ENCODE measurements around the gene DHRS13. TPM values are rescaled to one million over a fixed set of nuclear protein-coding genes. Genes with fewer than 3 reads are reported as not detected.
"Not testable (repeated sequence)": the region's sequence is repeated elsewhere in the genome, so short reads cannot be mapped to it uniquely, and the experiment has no call there.

Gene DHRS13
- total RNA-seq, 8 experiments from 2014 or later, result 2.2 to 14.4 (median 11.1) TPM

DNA sequence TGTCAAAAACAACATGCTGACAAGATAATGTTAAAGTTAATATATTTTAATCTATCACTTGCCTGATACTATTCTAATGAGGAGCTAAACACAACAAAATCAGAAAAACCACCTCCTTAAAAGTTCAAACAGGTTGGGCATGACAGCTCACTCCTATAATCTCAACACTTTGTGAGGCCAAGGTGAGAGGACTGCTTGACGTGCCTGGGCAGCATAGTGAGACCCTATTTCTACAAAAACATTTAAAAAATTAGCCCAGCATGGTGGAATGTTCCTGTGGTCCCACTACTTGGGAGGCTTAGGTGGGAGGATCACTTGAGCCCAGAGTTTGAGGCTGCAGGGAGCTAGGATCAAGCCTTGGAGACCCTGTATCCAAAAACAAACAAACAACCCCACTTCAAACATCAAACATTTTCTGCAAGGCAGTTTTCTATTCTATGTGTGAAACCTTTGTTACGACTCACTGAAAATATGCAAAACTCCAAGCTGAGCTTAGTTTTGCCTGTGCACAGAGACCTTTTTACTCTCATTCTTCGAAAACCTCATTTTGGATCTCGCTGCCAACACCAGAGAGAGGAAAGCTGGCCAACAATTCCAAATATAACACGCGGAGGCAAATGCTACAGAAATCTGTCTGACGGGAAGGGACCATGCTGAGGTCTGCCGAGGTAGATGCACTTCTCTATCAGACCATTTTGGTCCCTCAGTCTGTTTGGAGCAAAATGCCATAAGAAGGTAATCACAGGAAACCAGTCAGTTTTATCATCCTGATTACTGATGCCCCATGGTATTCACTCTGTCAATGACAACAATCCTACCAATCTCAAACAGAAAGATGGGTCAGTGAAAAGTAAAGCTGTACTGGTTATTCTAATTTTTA lies 42.2 kb upstream of the DHRS13 start:
- Histone ChIP-seq H3K27ac (no peak overlapping the region), H3K4me3 (no peak overlapping the region), H3K4me1 (replicated peaks in 1 of 2) (peaks cover 13 to 23% of the 10 kb centered on the region in 2 donors)
- 20 to 100% (median 92%) methylated on average over 1 to 8 of the region's 8 CpGs for WGBS, 10 experiments
- in situ Hi-C loops (cut with MboI; ENCODE audit: low pct_unique_long_range_greater_than_20kb in 2 of 9, low sequenced_read_pairs in 9 of 9, unreplicated experiment in 9 of 9), result no loop called here
- ATAC-seq (replicated peaks in 6 of 8), result no peak

DNA sequence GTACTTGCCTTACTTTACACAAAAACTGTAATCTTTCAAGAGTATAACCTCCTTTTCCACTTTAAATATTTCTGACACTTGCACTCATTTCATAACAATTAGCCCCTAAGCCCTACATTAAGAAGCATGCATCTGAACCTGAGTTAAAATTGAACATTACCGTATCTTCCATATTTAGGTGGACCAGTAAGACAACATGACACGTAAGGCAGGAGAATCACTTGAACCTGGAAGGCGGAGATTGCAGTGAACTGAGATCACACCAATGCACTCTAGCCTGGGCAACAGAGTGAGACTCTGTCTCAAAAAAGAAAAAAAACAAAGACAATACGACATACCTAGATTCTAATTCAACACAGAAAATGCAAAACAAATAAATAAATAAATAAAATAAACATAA lies 41.5 kb upstream of the DHRS13 start:
- no peak overlapping the region for H3K27ac ChIP-seq
- in situ Hi-C loops (cut with MboI; ENCODE audit: low pct_unique_long_range_greater_than_20kb in 2 of 9, low sequenced_read_pairs in 9 of 9, unreplicated experiment in 9 of 9), result no loop called here

DNA sequence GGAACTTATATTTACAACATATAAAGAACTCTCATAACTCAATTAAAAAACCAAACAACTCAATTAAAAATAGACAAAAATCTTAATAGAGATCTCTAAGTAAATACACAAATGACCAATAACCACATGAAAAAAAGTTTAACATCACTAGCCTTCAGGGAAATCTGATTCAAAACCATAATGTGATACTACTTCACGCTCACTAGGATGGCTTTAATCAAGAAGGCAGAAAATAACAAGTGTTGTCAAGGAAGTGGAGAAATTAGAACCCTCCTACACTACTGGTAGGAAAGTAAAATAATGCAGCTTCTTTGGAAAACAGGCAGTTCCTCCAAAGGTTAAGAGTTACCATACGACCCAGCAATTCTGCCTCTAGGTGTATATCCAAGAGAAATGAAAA lies 40.0 kb upstream of the DHRS13 start:
- WGBS, 10 experiments, result 80 to 100% (median 96%) methylated on average over 1 to 2 of the region's 2 CpGs; no CpG with 5 or more reads in 1 of the 10 experiments
- ATAC-seq (replicated peaks in 6 of 8), result no peak
- in situ Hi-C loops (cut with MboI; ENCODE audit: low pct_unique_long_range_greater_than_20kb in 2 of 9, low sequenced_read_pairs in 9 of 9, unreplicated experiment in 9 of 9), result no loop called here
- peaks cover 13 to 18% of the 10 kb centered on the region in 2 donors for H3K4me1 ChIP-seq (replicated peaks in 1 of 2)
- no peak overlapping the region for H3K27ac ChIP-seq
- H3K4me3 ChIP-seq, result no peak overlapping the region

More for the DNA sequence above, 41.5 kb upstream of the DHRS13 start:
- WGBS, 10 experiments, result 80 to 100% (median 97%) methylated on average over 2 to 4 of the region's 4 CpGs
- Histone ChIP-seq H3K4me1 (replicated peaks in 1 of 2) (peaks cover 13 to 23% of the 10 kb centered on the region in 2 donors), H3K4me3 (no peak overlapping the region)
- no peak for ATAC-seq (replicated peaks in 6 of 8)

DNA sequence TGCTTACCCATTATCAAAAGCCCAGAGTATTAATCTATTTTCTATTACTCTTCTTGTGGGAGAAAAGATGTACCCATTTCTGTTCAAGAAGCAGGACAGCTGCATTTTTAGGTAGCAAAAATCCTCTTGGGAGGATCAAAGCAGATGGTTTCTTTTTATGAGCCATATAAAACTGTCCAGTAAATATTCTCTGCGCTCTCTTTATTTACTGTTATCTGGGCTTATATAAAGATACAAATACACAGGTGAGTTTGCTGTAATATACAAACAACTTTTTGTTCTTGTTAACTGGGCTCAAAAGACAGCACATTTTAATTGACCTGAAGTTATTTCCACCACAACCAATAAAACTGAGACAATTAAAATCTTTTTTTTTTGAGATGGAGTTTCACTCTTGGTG lies 38.4 kb upstream of the DHRS13 start:
- Histone ChIP-seq H3K4me1 (replicated peaks in 1 of 2) (peaks cover 20% of the 10 kb centered on the region in 2 donors), H3K4me3 (no peak overlapping the region), H3K27ac (no peak overlapping the region)
- 92 to 100% (median 100%) methylated on average over 1 of the region's 1 CpG; no CpG with 5 or more reads in 4 of the 10 experiments for WGBS, 10 experiments
- ATAC-seq (replicated peaks in 6 of 8), result no peak
- in situ Hi-C loops (cut with MboI; ENCODE audit: low pct_unique_long_range_greater_than_20kb in 2 of 9, low sequenced_read_pairs in 9 of 9, unreplicated experiment in 9 of 9), result no loop called here

DNA sequence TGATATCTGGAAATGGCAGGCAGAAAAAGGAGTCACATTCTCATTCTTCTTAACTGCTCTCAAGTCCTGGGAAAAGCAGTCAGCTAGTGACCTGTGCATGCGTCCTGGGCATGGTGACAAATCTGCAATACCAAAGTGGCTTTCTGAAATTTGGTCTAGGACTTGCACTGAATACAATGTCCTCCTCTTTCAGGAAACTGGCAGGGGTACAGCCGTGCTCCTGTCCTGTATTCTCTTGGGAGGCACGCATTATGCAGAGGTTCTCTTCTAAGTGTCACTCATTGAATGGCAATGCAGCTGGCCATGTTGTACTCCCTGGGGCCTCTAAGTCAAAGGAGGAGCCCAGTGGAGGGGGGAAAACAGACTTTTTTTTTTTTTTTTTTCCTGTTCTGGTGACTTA lies 37.8 kb upstream of the DHRS13 start:
- in situ Hi-C loops (cut with MboI; ENCODE audit: low pct_unique_long_range_greater_than_20kb in 2 of 9, low sequenced_read_pairs in 9 of 9, unreplicated experiment in 9 of 9), result no loop called here
- peaks cover 24 to 25% of the 10 kb centered on the region in 2 donors for H3K4me1 ChIP-seq (replicated peaks in 1 of 2)
- ATAC-seq (replicated peaks in 6 of 8), result peak in 3 of 8 experiments; percentile 44 to 52 (median 49)
- H3K27ac ChIP-seq, result no peak overlapping the region
- no peak overlapping the region for H3K4me3 ChIP-seq
- WGBS, 10 experiments, result 39 to 100% (median 67%) methylated on average over 1 to 3 of the region's 3 CpGs; no CpG with 5 or more reads in 1 of the 10 experiments

DNA sequence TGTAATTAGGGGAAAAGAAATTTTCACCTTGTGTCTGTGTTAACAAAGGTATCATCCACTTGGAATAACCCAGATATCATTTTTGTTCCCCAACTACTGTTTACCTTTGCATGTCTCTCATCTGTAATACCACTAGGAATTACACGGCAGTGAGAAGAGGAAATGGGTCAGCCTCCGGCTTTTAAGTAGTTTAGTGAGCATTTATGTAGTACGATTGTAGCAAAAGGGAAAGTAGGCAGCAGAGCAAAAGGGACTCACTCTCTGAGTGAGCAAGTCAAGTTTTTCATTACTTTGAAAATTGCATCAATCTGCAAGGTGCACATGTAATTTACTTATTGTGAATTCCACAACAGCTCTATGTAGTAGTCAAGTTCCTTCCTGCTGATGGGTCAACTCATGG lies 37.3 kb upstream of the DHRS13 start:
- ATAC-seq (replicated peaks in 6 of 8), result no peak
- H3K4me3 ChIP-seq, result no peak overlapping the region
- no peak overlapping the region for H3K27ac ChIP-seq
- in situ Hi-C loops (cut with MboI; ENCODE audit: low pct_unique_long_range_greater_than_20kb in 2 of 9, low sequenced_read_pairs in 9 of 9, unreplicated experiment in 9 of 9), result no loop called here
- H3K4me1 ChIP-seq (replicated peaks in 1 of 2), result peaks cover 24 to 25% of the 10 kb centered on the region in 2 donors
- 67 to 100% (median 83%) methylated on average over 1 to 3 of the region's 3 CpGs for WGBS, 10 experiments

DNA sequence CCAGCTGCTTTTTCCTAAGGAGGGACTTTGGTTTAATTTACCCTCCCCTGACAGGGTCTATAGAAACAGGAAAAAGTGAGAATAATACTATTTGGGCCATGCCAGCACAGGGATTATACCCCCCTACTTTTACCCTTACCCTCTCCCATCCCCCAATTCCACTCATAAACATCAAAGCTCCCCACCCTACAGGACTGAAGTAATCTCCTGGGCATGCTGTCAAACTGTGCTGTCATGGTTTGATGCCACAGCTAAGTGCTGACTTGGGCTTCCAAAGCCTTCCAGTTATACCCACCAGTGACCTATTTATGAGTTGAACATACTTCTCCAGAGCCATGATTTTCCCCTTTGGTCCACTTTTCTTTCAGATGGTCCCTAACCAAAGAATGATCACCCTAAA lies 35.7 kb upstream of the DHRS13 start:
- Histone ChIP-seq H3K4me3 (no peak overlapping the region), H3K27ac (no peak overlapping the region), H3K4me1 (replicated peaks in 1 of 2) (peaks cover 24 to 25% of the 10 kb centered on the region in 2 donors)
- no peak for ATAC-seq (replicated peaks in 6 of 8)
- in situ Hi-C loops (cut with MboI; ENCODE audit: low pct_unique_long_range_greater_than_20kb in 2 of 9, low sequenced_read_pairs in 9 of 9, unreplicated experiment in 9 of 9), result no loop called here

DNA sequence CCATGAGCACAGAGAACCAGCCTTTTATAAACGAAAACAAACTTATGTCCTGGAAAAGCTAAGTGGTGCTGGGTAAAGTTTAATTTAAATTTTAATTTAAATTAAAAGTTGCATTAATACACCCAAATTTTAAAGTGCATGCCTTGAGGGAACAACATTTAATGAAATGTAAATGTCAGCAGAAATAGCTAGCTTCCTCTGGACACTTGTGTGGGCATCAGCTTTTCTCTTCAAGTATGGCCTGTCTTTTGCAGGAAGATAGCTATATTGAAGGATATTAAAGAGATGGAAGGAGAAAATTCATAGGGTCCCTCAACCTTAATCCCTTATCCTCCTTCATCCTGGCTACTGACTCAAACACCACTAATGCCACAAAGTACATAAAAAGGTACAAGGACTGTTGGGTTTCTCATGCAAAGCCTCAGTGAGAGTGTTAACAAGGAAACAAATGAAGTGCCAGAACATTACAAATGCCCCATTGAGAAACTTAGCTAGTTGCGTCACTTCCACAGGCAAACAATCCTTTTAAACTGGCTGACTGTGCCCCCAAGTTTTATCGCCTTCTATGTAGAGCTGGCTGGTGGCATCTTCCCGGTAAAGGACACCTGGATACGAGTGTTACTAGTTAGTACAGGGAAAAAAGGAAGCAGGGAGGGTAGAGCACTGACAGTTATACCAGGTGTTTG lies 34.3 kb upstream of the DHRS13 start:
- peak in 1 of 8 experiments; percentile 43 for ATAC-seq (replicated peaks in 6 of 8)
- in situ Hi-C loops (cut with MboI; ENCODE audit: low pct_unique_long_range_greater_than_20kb in 2 of 9, low sequenced_read_pairs in 9 of 9, unreplicated experiment in 9 of 9), result no loop called here
- no peak overlapping the region for H3K27ac ChIP-seq
- H3K4me3 ChIP-seq, result no peak overlapping the region
- peaks cover 24 to 25% of the 10 kb centered on the region in 2 donors for H3K4me1 ChIP-seq (replicated peaks in 1 of 2)
- 25 to 100% (median 61%) methylated on average over 1 to 5 of the region's 5 CpGs for WGBS, 10 experiments

DNA sequence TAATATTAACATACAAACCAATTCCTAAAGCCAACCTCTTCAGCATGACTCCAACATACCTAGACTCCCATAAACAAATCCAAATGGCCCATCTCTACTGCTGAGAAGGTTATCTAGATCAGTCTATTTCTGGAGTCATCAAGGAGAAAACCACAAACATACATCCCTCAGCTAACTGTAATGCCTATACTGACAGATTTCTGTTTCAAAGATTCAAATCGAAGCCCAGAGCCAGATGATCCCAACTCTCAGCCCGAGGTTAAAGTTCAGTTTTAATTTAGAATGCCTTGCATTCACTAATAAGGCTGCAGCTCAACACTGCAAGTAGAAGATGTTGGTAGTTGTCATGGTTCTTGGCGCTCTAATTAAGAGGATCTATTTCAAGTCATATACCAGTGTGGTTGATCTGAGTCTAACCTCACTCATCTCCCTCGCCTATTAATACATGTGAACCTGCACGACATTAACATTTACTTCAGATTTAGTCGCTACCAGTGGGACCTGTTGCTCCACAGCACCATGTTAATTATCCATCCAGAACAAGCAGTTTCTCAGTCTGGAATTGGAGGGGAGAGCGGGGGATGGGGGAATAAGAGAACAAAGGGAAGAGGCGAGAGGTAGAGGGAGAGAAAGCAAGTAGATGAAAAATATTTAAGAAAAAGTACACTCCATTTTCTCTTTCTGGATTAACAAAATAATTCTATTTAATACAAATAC lies 33.0 kb upstream of the DHRS13 start:
- Histone ChIP-seq H3K4me3 (no peak overlapping the region), H3K27ac (peak overlapping the region in 1 of 2 donors; percentile 16), H3K4me1 (replicated peaks in 1 of 2) (peaks cover 19 to 21% of the 10 kb centered on the region in 2 donors)
- no peak for ATAC-seq (replicated peaks in 6 of 8)
- in situ Hi-C loops (cut with MboI; ENCODE audit: low pct_unique_long_range_greater_than_20kb in 2 of 9, low sequenced_read_pairs in 9 of 9, unreplicated experiment in 9 of 9), result no loop called here
- WGBS, 10 experiments, result 88 to 100% (median 92%) methylated on average over 2 to 6 of the region's 8 CpGs; no CpG with 5 or more reads in 1 of the 10 experiments

DNA sequence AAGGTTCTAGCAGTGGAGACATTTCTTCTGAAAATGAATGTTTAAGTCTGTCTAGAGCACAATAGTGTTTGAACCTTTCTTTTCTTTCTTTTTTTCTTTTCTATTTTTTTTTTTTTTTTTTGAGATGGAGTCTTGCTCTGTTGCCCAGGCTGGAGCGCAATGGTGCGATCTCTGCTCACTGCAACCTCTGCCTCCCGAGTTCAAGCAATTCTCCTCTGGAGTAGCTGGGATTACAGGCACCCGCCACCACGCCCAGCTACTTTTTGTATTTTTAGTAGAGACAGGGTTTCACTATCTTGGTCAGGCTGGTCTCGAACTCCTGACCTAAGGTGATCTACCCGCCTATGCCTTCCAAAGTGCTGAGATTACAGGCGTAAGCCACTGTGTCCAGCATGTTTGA lies 31.6 kb upstream of the DHRS13 start:
- H3K4me3 ChIP-seq; ATAC-seq (replicated peaks in 6 of 8); H3K27ac ChIP-seq; in situ Hi-C loops (cut with MboI; ENCODE audit: low pct_unique_long_range_greater_than_20kb in 2 of 9, low sequenced_read_pairs in 9 of 9, unreplicated experiment in 9 of 9): not testable (repeated sequence)
- peaks cover 13 to 15% of the 10 kb centered on the region in 2 donors for H3K4me1 ChIP-seq (replicated peaks in 1 of 2)
- WGBS, 10 experiments, result 84 to 100% (median 97%) methylated on average over 3 to 8 of the region's 8 CpGs; no CpG with 5 or more reads in 3 of the 10 experiments

DNA sequence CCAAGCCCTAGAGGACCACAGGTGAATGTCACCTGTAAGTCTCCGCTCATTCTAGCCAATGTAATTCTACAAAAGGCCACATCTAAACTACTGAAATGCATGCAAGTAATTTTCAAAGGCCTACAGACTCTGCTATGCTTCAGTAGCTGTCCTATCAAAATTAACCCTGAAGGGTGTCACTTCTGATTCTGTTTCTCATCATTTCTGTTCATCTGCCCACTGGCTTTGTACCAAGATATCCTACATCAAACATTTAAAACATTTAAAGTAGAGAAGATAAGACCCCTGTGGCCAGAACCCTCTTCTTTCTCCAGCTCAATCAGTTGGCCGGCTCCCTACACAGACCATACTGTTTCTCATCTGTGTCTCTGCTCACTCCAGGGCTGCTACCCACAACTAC lies 26.9 kb upstream of the DHRS13 start:
- Histone ChIP-seq H3K4me1 (replicated peaks in 1 of 2) (no peaks in the 10 kb centered on the region), H3K27ac (no peak overlapping the region), H3K4me3 (no peak overlapping the region)
- in situ Hi-C loops (cut with MboI; ENCODE audit: low pct_unique_long_range_greater_than_20kb in 2 of 9, low sequenced_read_pairs in 9 of 9, unreplicated experiment in 9 of 9), result loop anchor here in 1 of 9 experiments (10.0 kb wide), 1 partner anchor 165 kb away; no protein-coding TSS in a partner anchor
- WGBS, 10 experiments, result 83 to 100% (median 100%) methylated on average over 1 to 2 of the region's 2 CpGs; no CpG with 5 or more reads in 4 of the 10 experiments
- no peak for ATAC-seq (replicated peaks in 6 of 8)

DNA sequence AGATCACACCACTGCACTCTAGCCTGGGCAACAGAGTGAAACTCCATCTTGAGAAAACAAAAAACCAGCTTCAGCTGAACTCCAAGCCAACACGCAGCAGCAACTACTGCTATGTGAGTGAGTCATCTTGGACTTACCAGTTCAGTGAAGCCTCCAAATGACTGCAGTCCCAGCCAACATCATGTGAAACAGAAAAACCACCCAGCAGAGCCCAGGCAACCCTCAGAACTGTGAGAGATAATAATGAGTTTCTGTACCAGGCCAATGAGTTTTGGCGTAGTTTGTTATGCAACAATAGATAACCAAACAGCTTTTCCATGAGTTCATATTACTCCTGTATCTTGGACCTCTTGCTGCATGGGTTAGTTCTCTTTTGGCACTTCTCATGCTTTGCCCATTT lies 25.2 kb upstream of the DHRS13 start:
- WGBS, 10 experiments, result 52 to 100% (median 100%) methylated on average over 1 to 2 of the region's 2 CpGs; no CpG with 5 or more reads in 3 of the 10 experiments
- no peak for ATAC-seq (replicated peaks in 6 of 8)
- Histone ChIP-seq H3K4me3 (no peak overlapping the region), H3K27ac (no peak overlapping the region), H3K4me1 (replicated peaks in 1 of 2) (no peaks in the 10 kb centered on the region)
- in situ Hi-C loops (cut with MboI; ENCODE audit: low pct_unique_long_range_greater_than_20kb in 2 of 9, low sequenced_read_pairs in 9 of 9, unreplicated experiment in 9 of 9), result loop anchor here in 1 of 9 experiments (10.0 kb wide), 1 partner anchor 163 kb away; no protein-coding TSS in a partner anchor

All from motor neuron (in vitro differentiated cells).